Stomach (tissue), 9 donors: Measurements from ENCODE around the gene GRIN2D. TPM values are rescaled to one million over a fixed set of nuclear protein-coding genes. Genes with fewer than 3 reads are reported as not detected.

Experiments used
- DNase-seq, 2 donors: peaks; one replicate each; pipeline versions ENCODE4 v3.0.0 to v3.0.0-alpha.2; 2013 to 2019
- H3K27ac ChIP-seq, 5 donors: fragments of 200-600 bp in 4 of 5; sonication (generic) in 4 of 5; one replicate each; pipeline ENCODE4 v1.5.1; 2013 to 2019; ENCODE audit warnings: mild to moderate bottlenecking in 1 of 5, moderate library complexity in 1 of 5
- H3K27me3 ChIP-seq, 3 donors: fragments of 200-600 bp; sonication (generic); one replicate each; pipeline ENCODE4 v1.5.1; 2017 to 2019; ENCODE audit warnings: mixed run types in 1 of 3
- H3K36me3 ChIP-seq, 4 donors: fragments of 200-600 bp; sonication (generic); 1 replicate in 3 of 4; 2 replicates in 1 of 4; pipeline ENCODE4 v1.5.1; 2016 to 2019
- H3K4me1 ChIP-seq, 4 donors: fragments of 200-600 bp; sonication (generic); one replicate each; pipeline ENCODE4 v1.5.1; 2016 to 2019
- H3K4me3 ChIP-seq, 4 donors: fragments of 200-600 bp; sonication (generic) in 3 of 4; one replicate each; pipeline ENCODE4 v1.5.1; 2016 to 2019; ENCODE audit warnings: mild to moderate bottlenecking in 1 of 4
- H3K9me3 ChIP-seq, 4 donors: fragments of 200-600 bp; sonication (generic); one replicate each; pipeline ENCODE4 v1.5.1; 2016 to 2019
- EP300 ChIP-seq: sonication (generic); formaldehyde crosslinking; IDR thresholded peaks from one replicate; pipeline ENCODE4 v1.6.1; 2017; ENCODE audit warnings: antibody characterized with exemption
- POLR2A ChIP-seq, 4 donors: fragments of 450-650 bp; IDR thresholded peaks; one replicate each; pipeline ENCODE4 v1.6.1; 2016; ENCODE audit warnings: antibody characterized with exemption in 4 of 4, control low read depth in 2 of 4, mild to moderate bottlenecking in 1 of 4, moderate library complexity in 1 of 4
- POLR2AphosphoS5 ChIP-seq, 3 donors: sonication (generic); formaldehyde crosslinking; IDR thresholded peaks; one replicate each; pipeline ENCODE4 v1.6.1; 2016; ENCODE audit warnings: antibody characterized with exemption in 3 of 3
- WGBS, 5 donors: extraction: QIAGEN DNeasy Blood & Tissue Kit in 3 of 5; methylation state at CpG; one replicate each; pipeline versions ENCODE4 v1.1.5 to v1.1.7; 2013 to 2018; 5-methylcytosine and 5-hydroxymethylcytosine counted together
- intact Hi-C: fragments of 100-400 bp; cut with DNase I; formaldehyde crosslinking; loops from one replicate; pipeline ENCODE4 v1.15.1; 2023; ENCODE audit warnings: low total_unique reads
- polyA plus RNA-seq, 3 donors: library from polyadenylated mRNA; stranded (reverse); fragments of 200-250 nt; gene quantifications; one replicate each; pipeline ENCODE4 v1.2.3, GENCODE V29; 2013
- total RNA-seq, 5 donors: library from RNA; depleted of rRNA; stranded (reverse); fragments of >200 nt; gene quantifications; one replicate each; pipeline versions ENCODE4 v1.1.0 to v1.2.3, GENCODE V29; 2014 to 2016
- TF ChIP-seq, protein P1 (sequence below), 7 experiments: fragments of 450-650 bp in 4 of 7; fragments of 200-600 bp in 3 of 7; sonication (generic) in 3 of 7; IDR thresholded peaks; one replicate each; pipeline ENCODE4 v1.5.1; 2016 to 2019; ENCODE audit warnings: antibody characterized with exemption in 7 of 7, control low read depth in 2 of 7, mild to moderate bottlenecking in 1 of 7
- donor health status: healthy with polysubstance abuse.
- donor health status: Bipolar disorder and iron deficiency.
- donor health status: healthy.

Gene GRIN2D
- total and polyA plus RNA-seq, 8 donors = 0.06 to 1.8 (median 0.14) TPM; not detected in 3

DNA sequence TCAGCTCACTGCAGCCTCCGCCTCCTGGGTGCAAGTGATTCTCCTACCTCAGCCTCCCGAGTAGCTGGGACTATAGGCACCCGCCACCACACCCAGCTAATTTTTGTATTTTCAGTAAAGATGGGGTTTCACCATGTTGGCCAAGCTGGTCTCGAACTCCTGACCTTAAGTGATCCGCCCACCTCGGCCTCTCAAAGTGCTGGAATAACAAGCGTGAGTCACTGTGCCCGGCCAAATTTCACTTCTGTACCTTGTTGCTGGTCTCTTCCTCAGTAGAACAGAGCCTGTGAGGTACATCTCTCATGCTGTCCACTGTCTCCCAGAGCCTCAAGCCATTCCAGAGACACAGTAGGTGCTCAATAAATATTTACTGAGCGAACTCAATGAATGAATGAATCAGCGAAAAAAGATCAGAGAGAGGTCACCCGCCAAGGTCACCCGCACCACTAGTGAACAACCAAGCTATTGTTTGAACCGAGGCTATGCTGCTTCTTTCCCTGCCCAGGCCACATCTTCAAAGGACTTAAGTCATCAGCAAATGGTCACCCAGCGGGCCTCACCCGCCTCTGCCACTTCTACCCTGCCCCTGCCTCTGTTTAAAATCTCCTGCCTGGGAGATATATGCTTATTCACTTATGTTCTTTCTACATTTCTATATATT, 39.0 kb upstream of the GRIN2D start:
- no peaks in the 10 kb centered on the region for H3K4me1 ChIP-seq
- WGBS, 5 donors = 62 to 76% (median 73%) methylated on average over 15 of the region's 15 CpGs
- H3K27ac ChIP-seq = no peak overlapping the region
- no peaks in the 10 kb centered on the region for H3K9me3 ChIP-seq
- DNase-seq = peak in 1 of 2 donors; percentile 76
- H3K36me3 ChIP-seq = no peaks in the 10 kb centered on the region
- no peak for TF ChIP-seq POLR2A (IDR thresholded peaks at IDR 0.05)
- TF ChIP-seq, protein P1, sequence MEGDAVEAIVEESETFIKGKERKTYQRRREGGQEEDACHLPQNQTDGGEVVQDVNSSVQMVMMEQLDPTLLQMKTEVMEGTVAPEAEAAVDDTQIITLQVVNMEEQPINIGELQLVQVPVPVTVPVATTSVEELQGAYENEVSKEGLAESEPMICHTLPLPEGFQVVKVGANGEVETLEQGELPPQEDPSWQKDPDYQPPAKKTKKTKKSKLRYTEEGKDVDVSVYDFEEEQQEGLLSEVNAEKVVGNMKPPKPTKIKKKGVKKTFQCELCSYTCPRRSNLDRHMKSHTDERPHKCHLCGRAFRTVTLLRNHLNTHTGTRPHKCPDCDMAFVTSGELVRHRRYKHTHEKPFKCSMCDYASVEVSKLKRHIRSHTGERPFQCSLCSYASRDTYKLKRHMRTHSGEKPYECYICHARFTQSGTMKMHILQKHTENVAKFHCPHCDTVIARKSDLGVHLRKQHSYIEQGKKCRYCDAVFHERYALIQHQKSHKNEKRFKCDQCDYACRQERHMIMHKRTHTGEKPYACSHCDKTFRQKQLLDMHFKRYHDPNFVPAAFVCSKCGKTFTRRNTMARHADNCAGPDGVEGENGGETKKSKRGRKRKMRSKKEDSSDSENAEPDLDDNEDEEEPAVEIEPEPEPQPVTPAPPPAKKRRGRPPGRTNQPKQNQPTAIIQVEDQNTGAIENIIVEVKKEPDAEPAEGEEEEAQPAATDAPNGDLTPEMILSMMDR (IDR thresholded peaks at IDR 0.05) = no peak
- no peak for TF ChIP-seq EP300
- no peak for TF ChIP-seq POLR2AphosphoS5 (IDR thresholded peaks at IDR 0.05)
- intact Hi-C loops = no loop called here
- no peak overlapping the region for H3K4me3 ChIP-seq
- H3K27me3 ChIP-seq = no peaks in the 10 kb centered on the region

DNA sequence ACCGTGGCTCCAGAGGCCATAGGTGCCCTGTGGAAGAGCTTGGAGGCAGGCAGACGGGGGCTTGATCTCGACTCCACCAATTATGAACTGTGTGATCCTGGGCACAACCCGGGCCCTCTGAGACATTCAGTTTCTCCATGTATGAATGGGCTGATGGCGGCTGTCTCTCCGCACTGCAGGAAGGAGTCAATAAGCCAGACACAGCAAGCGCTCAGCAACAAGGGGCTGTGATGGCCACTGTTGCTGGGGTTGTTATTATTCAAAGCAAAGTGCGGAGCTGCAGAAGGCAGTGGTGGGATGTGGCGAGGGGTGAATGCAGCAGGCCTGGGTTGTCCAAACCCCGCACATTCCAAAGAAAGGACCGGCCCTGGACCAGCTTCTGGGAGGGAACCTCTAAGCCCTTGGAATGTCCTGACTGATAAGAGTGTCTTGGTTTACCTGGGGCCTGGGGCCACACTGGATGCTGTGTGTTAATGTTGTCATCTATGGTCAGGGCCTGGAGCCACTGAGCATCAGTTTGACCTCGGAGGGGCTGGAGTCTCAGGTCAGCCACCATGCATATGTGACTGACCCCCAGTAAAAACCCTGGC, 38.0 kb upstream of the GRIN2D start:
- TF ChIP-seq EP300 (no peak), POLR2AphosphoS5 (IDR thresholded peaks at IDR 0.05) (no peak), POLR2A (IDR thresholded peaks at IDR 0.05) (no peak)
- TF ChIP-seq, protein P1 (IDR thresholded peaks at IDR 0.05) = no peak
- no peaks in the 10 kb centered on the region for H3K9me3 ChIP-seq
- no peak for DNase-seq
- H3K4me3 ChIP-seq = no peak overlapping the region
- intact Hi-C loops = no loop called here
- H3K36me3 ChIP-seq = peaks cover 0 to 9% (median 5%) of the 10 kb centered on the region in 4 donors
- 81 to 90% (median 84%) methylated on average over 11 to 12 of the region's 12 CpGs for WGBS, 5 donors
- no peaks in the 10 kb centered on the region for H3K4me1 ChIP-seq
- H3K27me3 ChIP-seq = no peaks in the 10 kb centered on the region
- H3K27ac ChIP-seq = no peak overlapping the region

DNA sequence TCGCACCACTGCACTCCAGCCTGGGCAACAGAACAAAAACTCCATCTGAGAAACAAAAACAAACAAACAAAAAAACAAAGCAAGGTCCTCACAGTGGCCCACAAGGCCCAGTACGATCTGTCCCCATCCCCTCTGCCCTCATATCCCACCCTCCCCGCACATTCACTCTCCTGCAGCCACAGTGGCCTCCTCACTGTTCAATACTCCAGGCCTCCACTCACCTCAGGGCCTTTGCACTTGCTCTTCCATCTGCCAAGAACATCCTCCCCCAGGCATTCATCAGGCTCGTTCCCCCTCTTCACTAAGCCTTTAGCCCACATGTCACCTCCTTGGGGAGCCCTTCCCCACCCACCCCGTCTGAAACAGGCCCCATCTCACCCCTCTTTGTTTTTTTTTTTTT, 34.3 kb upstream of the GRIN2D start:
- no peaks in the 10 kb centered on the region for H3K9me3 ChIP-seq
- H3K4me3 ChIP-seq = no peak overlapping the region
- DNase-seq = no peak
- TF ChIP-seq POLR2A (IDR thresholded peaks at IDR 0.05) = no peak
- TF ChIP-seq, protein P1 (IDR thresholded peaks at IDR 0.05) = no peak
- no peak for TF ChIP-seq EP300
- TF ChIP-seq POLR2AphosphoS5 (IDR thresholded peaks at IDR 0.05) = no peak
- H3K36me3 ChIP-seq = peaks cover 0 to 9% (median 5%) of the 10 kb centered on the region in 4 donors
- no peak overlapping the region for H3K27ac ChIP-seq
- no peaks in the 10 kb centered on the region for H3K27me3 ChIP-seq
- WGBS, 5 donors = 91 to 99% (median 97%) methylated on average over 5 of the region's 5 CpGs
- H3K4me1 ChIP-seq = peaks cover 0 to 12% (median 10%) of the 10 kb centered on the region in 4 donors
- intact Hi-C loops = no loop called here

GRCh38 chr19:48361912-48362311, 31.6 kb upstream of the GRIN2D start:
- Histone ChIP-seq H3K4me1 (peaks cover 5 to 20% (median 16%) of the 10 kb centered on the region in 4 donors), H3K36me3 (peaks cover 0 to 9% (median 5%) of the 10 kb centered on the region in 4 donors), H3K27ac (no peak overlapping the region), H3K4me3 (no peak overlapping the region), H3K9me3 (no peaks in the 10 kb centered on the region), H3K27me3 (no peaks in the 10 kb centered on the region)
- WGBS, 5 donors = 91 to 97% (median 93%) methylated on average over 3 of the region's 3 CpGs
- TF ChIP-seq POLR2A (IDR thresholded peaks at IDR 0.05) = no peak
- TF ChIP-seq POLR2AphosphoS5 (IDR thresholded peaks at IDR 0.05) = no peak
- no peak for TF ChIP-seq EP300
- TF ChIP-seq, protein P1 (IDR thresholded peaks at IDR 0.05) = no peak
- intact Hi-C loops = no loop called here
- DNase-seq = no peak
